Activated CD8-positive, alpha-beta memory T cell treated with anti-CD3 and anti-CD28 coated beads, Interleukin-2, amount 50 U/mL, for 24 hours (primary cell): Measurements from ENCODE around the gene TMIGD2.
"Not testable (repeated sequence)": the region's sequence is repeated elsewhere in the genome, so short reads cannot be mapped to it uniquely, and the experiment has no call there.

Source experiments
- DNase-seq: peaks from one replicate; pipeline ENCODE4 v3.0.0-alpha.2; 2020; ENCODE audit errors: extremely low read depth

The TMIGD2 gene

GRCh38 chr19:4295972-4296771 is 6.0 kb downstream of the TMIGD2 start:
- DNase-seq = no peak

GRCh38 chr19:4294389-4294788 is 7.8 kb downstream of the TMIGD2 start:
- DNase-seq = no peak

DNA sequence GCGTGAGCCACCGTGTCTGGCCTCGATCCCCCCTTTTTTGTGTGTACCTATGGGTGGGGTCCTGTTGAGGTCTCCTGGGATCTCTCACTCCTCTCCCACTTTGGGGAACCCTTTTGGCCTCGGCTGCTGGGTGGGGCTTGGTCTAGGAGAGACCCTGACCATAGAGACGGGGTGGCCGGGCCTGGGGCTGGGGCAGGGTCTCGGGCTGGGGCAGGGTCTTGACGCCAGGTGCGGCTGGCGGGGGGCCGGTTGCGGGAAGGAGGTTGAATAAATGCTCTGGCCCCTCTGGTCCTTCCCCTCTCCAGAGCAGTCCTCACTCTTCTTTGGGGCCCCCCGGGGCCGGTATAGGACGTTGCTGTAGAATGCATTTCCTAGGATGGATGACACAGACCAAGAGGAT is 9.7 kb downstream of the TMIGD2 start:
- DNase-seq = no peak

DNA sequence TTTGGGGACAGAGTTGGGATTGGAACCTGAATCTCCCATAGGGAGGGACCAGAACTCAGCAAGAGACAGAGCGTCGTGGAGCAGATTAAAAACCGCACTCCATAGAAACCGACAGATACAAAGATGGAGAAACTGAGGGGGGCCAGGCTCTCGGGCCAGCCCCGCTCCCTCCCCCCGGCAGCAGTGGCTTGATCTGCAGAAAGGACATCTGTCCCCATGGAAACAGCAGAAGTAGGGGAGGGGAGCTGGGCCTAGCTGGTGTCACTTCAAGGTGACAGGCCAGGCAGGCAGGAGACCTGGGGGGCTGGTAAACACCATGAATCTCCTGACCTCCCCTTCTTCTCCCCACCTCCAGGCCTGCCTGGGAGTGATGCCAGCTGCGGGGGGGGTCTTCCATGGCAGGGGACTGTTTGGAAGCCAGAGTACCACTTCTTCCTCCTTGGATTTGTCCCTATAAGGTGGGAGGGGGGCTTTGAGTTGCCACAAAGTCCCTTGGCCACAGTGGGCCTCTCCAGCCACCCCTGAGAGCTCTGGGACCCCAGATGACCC is 10.9 kb downstream of the TMIGD2 start:
- DNase-seq = no peak

DNA sequence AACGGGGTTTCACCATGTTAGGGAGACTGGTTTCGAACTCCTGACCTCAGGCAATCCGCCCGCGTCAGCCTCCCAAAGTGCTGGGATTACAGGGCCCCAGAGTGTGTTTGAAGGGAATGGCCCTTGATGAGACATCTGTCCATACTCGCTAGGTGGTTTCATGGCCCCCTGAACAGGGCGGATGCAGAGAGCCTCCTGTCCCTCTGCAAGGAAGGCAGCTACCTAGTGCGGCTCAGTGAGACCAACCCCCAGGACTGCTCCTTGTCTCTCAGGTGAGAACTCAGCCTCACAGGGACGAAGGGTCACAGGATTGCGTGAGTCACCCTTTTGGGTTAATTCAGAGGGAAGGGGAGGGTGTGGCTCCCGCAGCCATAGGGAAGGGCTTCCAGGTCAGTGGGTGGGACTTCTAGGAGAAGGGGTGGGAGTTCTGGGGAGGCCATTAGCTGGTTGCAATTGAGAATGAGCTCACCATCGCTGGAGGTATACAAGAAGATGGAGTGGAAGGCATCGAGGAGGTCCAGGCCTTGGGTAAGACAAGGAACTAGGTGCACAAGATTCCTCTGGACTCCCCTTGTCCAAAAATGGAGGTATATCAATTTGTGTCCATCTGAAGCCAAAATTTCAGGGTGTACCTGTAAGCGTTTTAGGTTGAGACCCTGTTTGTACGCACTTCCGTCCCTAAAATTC is 14.0 kb downstream of the TMIGD2 start:
- no peak for DNase-seq

DNA sequence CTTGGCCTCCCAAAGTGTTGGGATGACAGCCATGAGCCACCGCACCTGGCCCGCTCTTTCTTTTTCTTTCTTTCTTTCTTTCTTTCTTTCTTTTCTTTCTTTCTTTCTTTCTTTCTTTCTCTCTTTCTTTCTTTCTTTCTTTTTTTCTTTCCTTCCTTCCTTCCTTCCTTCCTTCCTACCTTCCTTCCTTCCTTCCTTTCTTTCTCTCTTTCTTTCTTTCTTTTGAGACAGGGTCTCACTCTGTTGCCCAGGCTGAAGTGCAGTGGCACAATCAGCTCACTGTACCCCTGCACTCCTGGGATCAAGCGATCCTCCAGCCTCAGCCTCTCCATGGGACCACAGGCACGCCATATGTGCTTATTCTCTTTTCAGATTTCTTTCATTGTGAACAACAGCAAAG is 16.0 kb downstream of the TMIGD2 start:
- DNase-seq = not testable (repeated sequence)

- DNase-seq = no peak
Measured at GRCh38 chr19:4284974-4285373, 17.2 kb downstream of the TMIGD2 start.

GRCh38 chr19:4284176-4284958 is 17.8 kb downstream of the TMIGD2 start:
- no peak for DNase-seq

- DNase-seq = no peak
Measured at GRCh38 chr19:4279530-4280422, 22.4 kb downstream of the TMIGD2 start.

GRCh38 chr19:4279267-4279529 is 23.0 kb downstream of the TMIGD2 start:
- no peak for DNase-seq

DNA sequence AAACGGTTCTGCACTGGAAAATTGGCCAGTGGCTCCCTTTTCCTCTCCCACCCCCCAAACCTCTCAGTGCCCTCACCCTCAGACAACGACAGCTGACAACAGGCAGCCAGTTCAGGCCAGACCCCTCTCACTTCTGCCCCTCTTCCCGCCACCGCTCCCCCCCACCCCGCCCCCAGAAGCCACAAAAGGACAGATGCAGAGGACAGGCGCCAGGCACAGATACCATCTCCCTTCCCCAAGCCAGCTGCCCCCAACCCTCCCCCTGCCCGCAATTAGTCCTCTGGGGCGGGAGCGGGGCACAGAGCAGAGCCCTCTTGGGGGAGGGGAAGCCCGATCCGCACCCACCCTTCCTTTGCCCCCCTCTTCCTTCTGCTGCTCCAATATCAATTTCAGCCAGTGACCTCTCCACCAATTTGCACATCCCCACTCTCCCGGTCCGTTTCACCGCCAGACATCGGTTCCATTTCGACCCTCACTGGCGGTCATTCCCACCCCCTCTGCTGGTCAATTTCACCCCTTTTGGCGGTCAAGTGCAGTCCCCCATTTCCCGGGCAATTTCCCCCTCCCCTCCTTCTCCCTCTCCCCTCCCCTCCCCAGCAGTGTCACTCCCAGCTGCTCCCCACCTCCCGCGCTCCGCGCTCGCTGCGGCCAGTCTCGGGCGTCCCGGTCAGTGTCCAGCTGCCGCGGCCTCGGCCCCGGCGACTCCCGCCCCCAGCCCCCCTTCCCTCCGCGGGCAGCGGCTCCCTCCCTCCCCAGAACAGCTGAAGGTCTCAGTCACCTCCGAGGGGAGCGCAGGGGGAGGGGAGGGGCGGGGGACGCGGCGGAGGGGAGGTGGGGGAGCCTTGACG is 23.5 kb downstream of the TMIGD2 start, which contains the start of gene SHD:
SHD (plus strand) TSS at position 848 of the 848 bp plus-strand sequence. CDS start 798 bp downstream, outside the sequence.
- DNase-seq = no peak

- no peak for DNase-seq
Measured at GRCh38 chr19:4278010-4278409, 24.2 kb downstream of the TMIGD2 start.

DNA sequence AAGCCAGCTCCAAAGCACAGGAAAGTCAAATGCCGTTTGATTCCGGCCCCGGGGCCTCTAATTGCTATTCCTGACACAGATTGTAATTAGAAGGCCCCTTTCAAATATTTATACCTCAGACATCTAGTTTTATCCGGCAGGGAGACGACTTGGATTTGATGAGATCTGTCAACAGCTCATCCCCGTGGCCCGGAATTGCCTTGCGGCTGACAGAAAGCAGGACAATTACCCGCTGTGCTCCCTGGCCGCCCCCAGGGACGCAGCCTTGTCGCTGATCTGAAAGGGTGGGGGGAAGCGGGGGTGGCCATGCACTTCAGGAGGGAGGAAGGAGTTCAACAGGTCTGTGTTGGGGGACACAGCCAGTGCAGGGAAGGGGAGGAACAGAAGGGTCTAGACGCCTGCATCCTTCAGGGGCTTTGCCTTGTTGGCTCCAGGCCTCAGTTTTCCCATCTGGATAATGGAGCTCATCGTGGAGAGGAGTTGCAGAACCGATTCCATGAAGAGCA is 24.9 kb downstream of the TMIGD2 start:
- no peak for DNase-seq

- DNase-seq = not testable (repeated sequence)
Measured at GRCh38 chr19:4274321-4274686, 27.9 kb downstream of the TMIGD2 start.

GRCh38 chr19:4272894-4273293 is 29.3 kb downstream of the TMIGD2 start:
- no peak for DNase-seq

DNA sequence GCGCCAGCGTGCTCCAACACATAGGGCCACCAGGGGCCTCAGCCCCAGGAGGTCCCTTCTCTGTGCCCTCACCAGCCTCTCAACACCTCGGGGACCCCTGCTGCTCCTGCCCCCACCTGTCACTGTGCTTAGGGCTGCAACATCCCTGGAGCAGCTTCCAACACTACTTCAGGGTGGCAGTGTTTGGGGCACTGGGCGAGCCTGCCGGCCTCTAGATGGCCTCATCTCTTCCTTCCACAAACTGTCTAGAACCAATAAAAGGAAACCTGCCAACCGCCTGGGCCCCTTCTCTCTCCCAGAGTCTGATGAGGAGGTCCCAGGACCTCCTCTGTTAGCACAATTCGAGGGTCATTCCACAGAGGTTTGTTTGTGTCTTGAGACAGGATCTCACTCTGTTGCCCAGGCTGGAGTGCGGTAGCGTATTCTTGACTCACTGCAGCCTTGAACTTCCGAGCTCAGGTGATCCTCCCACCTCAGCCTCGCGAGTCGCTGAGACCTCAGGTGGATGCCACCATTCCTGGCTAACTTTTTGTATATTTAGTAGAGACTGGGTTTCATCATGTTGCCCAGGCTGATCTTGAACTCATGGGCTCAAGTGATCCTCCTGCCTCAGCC is 33.3 kb downstream of the TMIGD2 start:
- no peak for DNase-seq

- no peak for DNase-seq
Measured at GRCh38 chr19:4267901-4268815, 34.0 kb downstream of the TMIGD2 start.

DNA sequence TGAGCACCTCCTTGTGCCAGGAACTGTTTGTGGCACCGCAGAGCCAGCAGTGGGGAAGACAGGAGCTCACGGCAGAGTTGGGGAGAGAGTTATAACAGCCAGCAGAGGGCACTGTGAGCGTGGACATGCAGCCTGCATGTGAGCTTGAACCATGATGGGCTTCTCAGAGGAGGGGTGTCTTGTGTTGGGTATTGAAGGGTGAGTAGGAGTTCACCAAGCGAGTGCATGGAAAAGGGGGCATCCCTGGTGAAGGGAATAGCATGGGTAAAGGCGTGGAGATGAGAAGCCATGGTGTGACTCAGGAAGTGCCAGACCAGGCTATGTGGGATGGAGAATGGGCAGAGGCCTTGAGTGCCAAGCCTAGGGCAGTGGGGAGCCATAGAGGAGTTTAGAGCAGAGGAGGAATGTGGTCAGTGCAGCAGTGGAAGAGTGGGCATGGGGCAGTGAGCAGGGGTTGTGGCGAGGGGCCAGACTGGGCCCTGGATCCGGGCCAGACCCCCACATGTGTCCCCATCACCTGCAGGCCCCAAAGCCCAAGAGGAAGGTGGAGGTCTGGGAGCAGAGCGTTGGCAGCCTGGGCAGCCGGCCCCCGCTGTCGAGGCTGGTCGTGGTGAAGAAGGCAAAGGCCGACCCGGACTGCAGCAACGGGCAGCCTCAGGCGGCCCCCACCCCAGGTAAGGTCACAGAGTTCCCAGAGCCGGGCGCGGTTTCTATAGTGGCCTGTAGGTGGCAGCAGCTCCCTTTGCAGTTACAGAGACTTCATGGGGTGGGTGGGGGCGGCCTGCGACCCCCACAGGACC is 34.9 kb downstream of the TMIGD2 start:
- DNase-seq = peak; percentile 14
